GM12864 (cell line): ENCODE measurements around the gene CIBAR2.

Experiments used
- DNase-seq: peaks from one replicate; pipeline ENCODE4 v3.0.0-alpha.2; 2011; ENCODE audit warnings: low read depth
- H3K4me3 ChIP-seq: 2 replicates; pipeline ENCODE4 v1.5.1; 2011; ENCODE audit warnings: mild to moderate bottlenecking, low read depth, low read length, control low read depth
- TF ChIP-seq, protein P1 (sequence below): IDR thresholded peaks from 2 replicates; pipeline ENCODE4 v1.5.1; 2011; ENCODE audit warnings: low read depth, mild to moderate bottlenecking, moderate library complexity, low read length, control low read depth, inconsistent platforms; ENCODE audit errors: missing control alignments

The CIBAR2 gene

DNA sequence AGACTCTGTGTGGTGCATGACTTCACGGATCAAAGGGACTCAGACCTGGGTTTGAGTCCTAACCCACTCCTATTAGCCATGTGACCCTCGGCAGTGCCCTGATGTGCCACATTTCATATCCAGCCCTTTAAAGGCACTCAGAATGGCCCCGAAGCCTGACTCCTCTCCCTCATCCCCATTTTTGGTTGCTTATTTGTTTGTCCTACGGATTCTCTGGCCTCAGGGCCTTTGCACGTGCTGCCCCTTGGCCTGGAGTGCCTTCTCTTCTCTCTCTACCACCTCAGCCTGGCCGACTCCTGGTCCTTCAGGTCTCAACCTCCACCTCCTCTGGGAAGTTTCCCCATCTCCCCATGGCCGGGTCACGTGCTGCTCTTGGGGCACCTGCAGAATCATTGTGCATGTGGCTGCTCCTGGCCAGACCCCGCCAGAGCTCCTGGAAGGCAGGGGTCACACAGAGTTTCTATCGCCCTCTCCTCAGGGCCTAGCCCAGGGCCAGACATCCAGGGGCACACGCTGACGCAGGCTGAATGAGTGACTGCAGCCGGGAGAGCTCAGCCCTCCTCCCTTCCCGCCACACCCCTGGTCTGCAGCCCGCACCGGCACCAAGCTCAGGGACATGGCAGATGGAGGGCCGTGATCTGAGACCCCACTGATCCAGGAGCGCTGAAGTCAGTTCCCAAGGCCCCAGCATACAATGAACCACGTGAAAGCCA lies 22.0 kb upstream of the CIBAR2 start:
- no peak for DNase-seq
- TF ChIP-seq, protein P1, sequence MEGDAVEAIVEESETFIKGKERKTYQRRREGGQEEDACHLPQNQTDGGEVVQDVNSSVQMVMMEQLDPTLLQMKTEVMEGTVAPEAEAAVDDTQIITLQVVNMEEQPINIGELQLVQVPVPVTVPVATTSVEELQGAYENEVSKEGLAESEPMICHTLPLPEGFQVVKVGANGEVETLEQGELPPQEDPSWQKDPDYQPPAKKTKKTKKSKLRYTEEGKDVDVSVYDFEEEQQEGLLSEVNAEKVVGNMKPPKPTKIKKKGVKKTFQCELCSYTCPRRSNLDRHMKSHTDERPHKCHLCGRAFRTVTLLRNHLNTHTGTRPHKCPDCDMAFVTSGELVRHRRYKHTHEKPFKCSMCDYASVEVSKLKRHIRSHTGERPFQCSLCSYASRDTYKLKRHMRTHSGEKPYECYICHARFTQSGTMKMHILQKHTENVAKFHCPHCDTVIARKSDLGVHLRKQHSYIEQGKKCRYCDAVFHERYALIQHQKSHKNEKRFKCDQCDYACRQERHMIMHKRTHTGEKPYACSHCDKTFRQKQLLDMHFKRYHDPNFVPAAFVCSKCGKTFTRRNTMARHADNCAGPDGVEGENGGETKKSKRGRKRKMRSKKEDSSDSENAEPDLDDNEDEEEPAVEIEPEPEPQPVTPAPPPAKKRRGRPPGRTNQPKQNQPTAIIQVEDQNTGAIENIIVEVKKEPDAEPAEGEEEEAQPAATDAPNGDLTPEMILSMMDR: no peak
- no peak overlapping the region for H3K4me3 ChIP-seq

DNA sequence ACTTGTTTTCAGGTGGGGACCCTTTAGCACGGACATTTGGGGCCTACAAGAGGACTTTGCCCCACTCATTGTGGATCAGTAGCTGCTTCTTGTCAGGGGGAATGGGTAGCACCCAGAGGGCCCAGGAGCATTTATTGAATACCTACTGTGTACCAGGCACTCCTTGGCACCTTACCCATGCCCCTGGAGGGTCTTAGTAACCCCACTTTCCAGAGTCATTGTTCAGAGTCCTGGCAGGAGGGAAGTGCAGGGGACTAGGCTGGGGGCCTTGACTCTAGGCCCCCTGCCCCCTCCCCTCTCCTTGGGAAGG lies 21.0 kb upstream of the CIBAR2 start:
- DNase-seq: no peak
- H3K4me3 ChIP-seq: no peak overlapping the region
- TF ChIP-seq, protein P1: no peak

DNA sequence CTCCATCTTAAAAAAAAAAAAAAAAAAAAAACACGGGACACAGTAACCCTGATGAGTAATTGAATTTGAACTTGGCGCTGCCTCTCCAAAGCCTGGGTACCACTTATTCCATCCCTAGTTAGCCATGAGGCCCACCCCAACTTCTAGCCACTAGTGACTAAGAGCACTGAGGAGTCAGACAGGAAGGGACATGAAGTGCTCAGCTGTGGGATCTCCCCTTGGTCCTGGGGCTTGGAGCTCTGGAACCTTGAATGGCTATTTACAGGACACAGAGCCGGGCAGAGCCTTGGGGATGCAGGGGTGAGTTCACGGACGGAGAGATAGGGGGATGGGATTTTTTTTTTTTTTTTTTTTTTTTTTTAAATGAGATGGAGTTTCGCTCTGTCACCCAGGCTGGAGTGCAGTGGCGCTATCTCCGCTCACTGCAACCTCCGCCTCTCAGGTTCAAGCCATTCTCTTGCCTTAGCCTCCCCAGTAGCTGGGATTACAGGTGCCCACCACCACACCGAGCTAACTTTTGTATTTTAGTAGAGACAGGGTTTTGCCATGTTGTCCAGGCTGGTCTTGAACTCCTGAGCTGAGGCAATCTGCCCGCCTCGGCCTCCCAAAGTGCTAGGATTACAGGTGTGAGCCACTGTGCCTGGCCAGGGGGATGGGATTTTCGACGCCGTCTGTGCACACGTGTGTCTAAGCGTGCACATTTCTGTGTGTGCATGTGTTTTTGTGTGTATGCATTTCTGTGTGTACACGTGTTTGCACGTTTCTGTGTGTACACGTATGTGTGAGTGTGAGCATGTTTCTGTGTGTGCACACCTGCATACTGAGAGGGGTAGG lies 20.4 kb upstream of the CIBAR2 start:
- DNase-seq: no peak
- TF ChIP-seq, protein P1: no peak
- no peak overlapping the region for H3K4me3 ChIP-seq

DNA sequence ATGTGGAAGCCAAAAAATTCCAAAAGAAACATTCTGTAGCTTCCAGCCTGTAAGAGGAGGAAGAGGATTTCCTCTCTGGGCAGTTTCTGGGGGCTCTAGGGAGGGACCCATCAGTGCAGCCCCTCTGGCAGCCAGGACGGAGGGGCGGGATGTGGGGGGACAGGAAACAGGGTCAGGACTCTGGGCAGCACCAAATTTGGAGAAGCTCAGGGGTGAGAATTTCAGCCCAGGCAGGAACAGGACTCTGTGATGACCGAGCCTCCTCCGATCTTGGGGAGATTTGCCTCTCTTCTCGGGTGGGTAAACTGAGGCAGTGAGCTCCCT lies 18.4 kb upstream of the CIBAR2 start:
- TF ChIP-seq, protein P1: no peak
- H3K4me3 ChIP-seq: no peak overlapping the region
- no peak for DNase-seq

DNA sequence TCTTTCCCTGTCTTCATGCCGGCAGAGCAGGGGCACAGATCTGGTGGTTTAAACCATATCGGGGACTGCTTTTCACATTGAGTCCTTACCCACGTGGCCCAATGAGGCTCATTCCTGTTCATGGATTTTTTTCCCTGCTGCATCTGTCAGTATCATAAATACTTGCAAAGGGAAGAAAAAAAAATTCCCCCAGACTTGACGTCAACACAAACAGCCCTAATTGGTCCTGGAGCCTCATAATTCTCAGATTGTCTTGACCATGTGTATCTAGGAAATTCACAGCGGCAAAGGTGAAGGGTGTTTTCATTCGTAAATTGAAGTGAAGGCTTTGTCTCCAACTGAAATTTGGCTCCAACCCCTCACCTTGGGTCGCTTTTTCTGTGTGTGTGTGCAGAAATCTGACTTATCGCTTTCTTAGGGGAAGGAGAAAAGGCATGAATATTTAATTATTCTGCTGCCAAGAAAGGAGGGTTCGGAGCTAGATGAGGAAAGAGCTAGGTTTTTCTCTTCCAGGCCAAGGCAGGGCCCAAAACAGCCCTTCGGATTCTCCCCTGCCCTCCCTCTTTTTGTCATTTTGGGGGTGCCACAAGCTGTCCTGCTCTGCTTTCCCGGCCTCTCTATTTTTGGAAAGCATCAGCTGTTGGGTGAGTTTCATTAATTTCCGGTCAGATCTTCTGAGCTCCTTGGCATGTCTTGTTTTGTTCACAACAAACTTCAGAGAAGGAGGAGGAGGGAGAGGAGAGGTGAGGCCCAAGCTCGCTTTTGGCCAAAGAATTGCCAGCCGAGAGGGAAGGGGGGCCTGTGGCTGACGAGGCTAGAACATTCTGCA lies 17.8 kb upstream of the CIBAR2 start:
- no peak for DNase-seq
- TF ChIP-seq, protein P1: no peak
- no peak overlapping the region for H3K4me3 ChIP-seq

DNA sequence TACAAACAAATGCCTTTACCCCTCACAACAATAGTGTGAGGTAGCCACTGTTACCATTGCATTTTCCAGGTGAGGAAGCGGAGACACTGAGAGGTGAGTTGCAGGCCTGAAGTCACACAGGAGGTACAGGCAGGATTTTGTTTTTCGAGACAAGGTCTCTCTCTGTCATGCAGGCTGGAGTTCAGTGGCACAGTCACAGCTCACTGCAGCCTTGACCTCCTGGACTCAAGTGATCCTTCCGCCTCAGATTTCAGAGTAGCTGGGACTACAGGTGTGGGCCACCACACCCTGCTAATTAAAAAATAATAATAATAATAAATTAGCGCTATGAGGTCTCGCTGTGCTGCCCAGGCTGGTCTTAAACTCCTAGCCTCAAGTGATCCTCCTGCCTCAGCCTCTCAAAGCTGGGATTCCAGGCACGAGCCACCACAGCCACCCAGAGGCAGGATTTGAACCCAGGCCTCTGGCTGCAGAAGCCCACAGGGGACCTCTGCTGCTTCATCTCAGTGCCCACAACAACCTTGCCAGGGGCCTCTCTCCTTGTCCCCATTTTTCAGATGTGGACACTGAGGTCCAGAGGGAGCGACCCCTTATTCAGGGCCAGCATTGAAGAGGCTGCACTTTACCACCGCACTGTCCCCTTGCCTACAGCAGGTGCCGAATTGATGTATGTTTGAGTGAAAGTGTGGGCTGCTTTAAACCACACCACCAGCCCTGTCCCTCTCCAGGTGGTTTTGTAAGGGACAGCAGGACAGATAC lies 16.0 kb upstream of the CIBAR2 start:
- TF ChIP-seq, protein P1: no peak
- no peak overlapping the region for H3K4me3 ChIP-seq
- no peak for DNase-seq
